Breast epithelium (tissue), 4 donors: ENCODE measurements around the gene CTNNA2. TPM values are rescaled to one million over a fixed set of nuclear protein-coding genes. Genes with fewer than 3 reads are reported as not detected.

Source experiments
- DNase-seq, 2 donors: peaks; one replicate each; pipeline ENCODE4 v3.0.0-alpha.2; 2019; ENCODE audit warnings: low spot score in 2 of 2
- H3K27ac ChIP-seq, 2 donors: fragments of 200-600 bp; sonication (generic) in 1 of 2; one replicate each; pipeline ENCODE4 v1.5.1; 2016 to 2019; ENCODE audit warnings: mild to moderate bottlenecking in 1 of 2
- H3K27me3 ChIP-seq, 2 donors: fragments of 200-600 bp; sonication (generic) in 1 of 2; one replicate each; pipeline versions ENCODE4 v1.5.1 to v1.6.0; 2017 to 2019; ENCODE audit warnings: control low read depth in 1 of 2, mild to moderate bottlenecking in 1 of 2
- H3K36me3 ChIP-seq: fragments of 200-600 bp; one replicate; pipeline ENCODE4 v1.5.1; 2019
- H3K4me1 ChIP-seq, 2 donors: fragments of 200-600 bp; sonication (generic); one replicate each; pipeline ENCODE4 v1.5.1; 2016 to 2019; ENCODE audit warnings: control low read depth in 1 of 2
- H3K4me3 ChIP-seq, 3 donors: fragments of 200-600 bp; sonication (generic); 1 replicate in 2 of 3; 2 replicates in 1 of 3; pipeline ENCODE4 v1.5.1; 2016 to 2019; ENCODE audit warnings: mild to moderate bottlenecking in 3 of 3, moderate library complexity in 2 of 3
- H3K9me3 ChIP-seq, 2 donors: fragments of 200-600 bp; sonication (generic) in 1 of 2; one replicate each; pipeline ENCODE4 v1.5.1; 2016 to 2019; ENCODE audit warnings: control low read depth in 1 of 2
- CTCF ChIP-seq, 3 donors: fragments of 450-650 bp; IDR thresholded peaks; one replicate each; pipeline ENCODE4 v1.5.1; 2016 to 2017; ENCODE audit warnings: antibody characterized with exemption in 3 of 3, mild to moderate bottlenecking in 3 of 3, moderate library complexity in 3 of 3
- POLR2A ChIP-seq: fragments of 450-650 bp; IDR thresholded peaks from one replicate; pipeline ENCODE4 v1.6.1; 2016; ENCODE audit warnings: antibody characterized with exemption, mild to moderate bottlenecking, moderate library complexity
- POLR2AphosphoS5 ChIP-seq, 3 donors: sonication (generic); formaldehyde crosslinking; IDR thresholded peaks; one replicate each; pipeline ENCODE4 v1.6.1; 2017; ENCODE audit warnings: antibody characterized with exemption in 3 of 3
- intact Hi-C: fragments of 100-400 bp; cut with DNase I; formaldehyde crosslinking; loops from one replicate; pipeline ENCODE4 v1.15.1; 2023; ENCODE audit warnings: low total_unique reads
- total RNA-seq, 3 donors: library from RNA; depleted of rRNA; stranded (reverse); fragments of >200 nt; gene quantifications; one replicate each; pipeline ENCODE4 v1.1.0, GENCODE V29; 2016

Gene CTNNA2
- total RNA-seq, 3 donors from 2014 or later, result 0.16 TPM; not detected in 2

DNA sequence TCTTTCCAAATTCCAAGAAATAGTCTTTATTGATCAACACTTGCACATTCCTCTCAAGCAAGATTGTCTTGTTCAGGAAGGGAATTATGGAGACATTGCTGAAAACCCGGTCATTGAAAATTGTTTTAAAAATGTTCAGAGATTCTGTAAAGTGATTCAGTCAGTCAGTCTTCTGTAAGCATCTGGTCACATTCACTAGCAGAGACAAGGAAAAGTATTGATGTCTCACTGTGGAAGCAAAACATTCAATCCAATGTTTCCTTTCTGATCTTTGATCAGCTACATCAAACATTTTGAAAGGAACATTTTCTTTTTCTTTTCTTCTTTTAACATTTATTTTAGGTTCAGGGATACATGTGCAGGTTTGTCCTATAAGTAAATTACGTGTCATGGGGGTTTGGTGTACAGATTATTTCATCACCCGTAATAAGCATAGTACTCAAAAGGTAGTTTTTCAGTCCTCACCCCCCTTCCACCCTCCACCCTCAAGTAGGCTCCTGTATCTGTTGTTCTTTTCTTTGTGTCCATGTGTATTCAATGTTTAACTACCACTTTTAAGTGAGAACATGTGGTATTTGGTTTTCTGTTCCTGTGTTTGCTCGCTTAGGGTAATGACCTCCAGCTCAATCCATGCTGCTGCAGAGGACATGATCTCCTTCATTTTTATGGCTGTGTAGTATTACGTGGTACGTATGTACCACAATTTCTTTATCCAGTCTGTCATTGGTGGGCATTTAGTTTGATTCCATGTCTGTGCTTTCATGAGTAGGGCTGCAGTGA lies 61.2 kb downstream of the CTNNA2 start:
- H3K4me3 ChIP-seq, result no peak overlapping the region
- DNase-seq, result no peak
- H3K36me3 ChIP-seq, result no peaks in the 10 kb centered on the region
- no peak overlapping the region for H3K27ac ChIP-seq
- TF ChIP-seq POLR2A, result no peak
- TF ChIP-seq POLR2AphosphoS5 (IDR thresholded peaks at IDR 0.05), result no peak
- TF ChIP-seq CTCF (IDR thresholded peaks at IDR 0.05), result no peak
- H3K9me3 ChIP-seq, result no peaks in the 10 kb centered on the region
- no peaks in the 10 kb centered on the region for H3K4me1 ChIP-seq
- no peaks in the 10 kb centered on the region for H3K27me3 ChIP-seq
- intact Hi-C loops, result no loop called here

DNA sequence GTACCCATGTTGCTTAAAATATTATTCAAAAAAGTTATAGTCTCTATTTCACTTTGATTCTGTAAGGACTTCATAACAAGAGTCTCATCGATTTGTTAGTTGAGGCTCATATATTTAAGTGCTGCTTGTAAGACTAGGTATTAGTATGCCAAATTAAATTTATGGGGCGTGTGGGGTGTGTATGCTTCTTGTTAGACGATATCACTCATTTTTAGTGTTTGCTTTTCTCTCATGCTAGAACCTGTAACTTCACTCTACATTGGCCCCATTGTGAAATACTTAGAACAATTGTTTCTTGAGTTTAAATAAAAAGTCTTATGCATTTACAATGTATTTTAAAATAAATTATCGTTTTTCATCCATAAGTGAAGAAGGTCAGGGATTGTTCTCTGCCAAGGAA lies 63.6 kb downstream of the CTNNA2 start:
- intact Hi-C loops, result no loop called here
- TF ChIP-seq CTCF (IDR thresholded peaks at IDR 0.05) (no peak), POLR2A (no peak), POLR2AphosphoS5 (IDR thresholded peaks at IDR 0.05) (no peak)
- no peaks in the 10 kb centered on the region for H3K4me1 ChIP-seq
- DNase-seq, result no peak
- H3K27me3 ChIP-seq, result no peaks in the 10 kb centered on the region
- no peak overlapping the region for H3K27ac ChIP-seq
- no peaks in the 10 kb centered on the region for H3K9me3 ChIP-seq
- H3K36me3 ChIP-seq, result no peaks in the 10 kb centered on the region
- H3K4me3 ChIP-seq, result no peak overlapping the region

DNA sequence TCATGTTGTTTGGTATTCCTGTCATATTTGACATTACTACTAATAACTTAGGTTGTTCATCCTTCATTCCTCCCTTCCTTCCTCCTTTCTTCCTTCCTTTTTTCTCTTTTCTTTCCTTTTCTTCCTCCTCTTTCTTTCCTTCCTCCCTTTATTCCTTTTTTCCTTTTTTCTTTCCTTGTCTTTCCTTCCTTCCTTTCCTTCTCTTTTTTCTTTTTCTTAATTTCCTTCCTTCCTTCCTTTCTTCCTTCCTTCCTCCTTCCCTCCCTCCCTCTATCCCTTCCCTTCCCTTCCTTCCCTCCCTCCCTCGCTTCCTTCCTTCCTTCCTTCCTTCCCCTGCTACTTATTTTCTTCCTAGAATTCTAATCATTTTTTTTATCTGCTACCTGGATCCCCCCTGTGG lies 66.1 kb downstream of the CTNNA2 start:
- Histone ChIP-seq H3K27me3 (no peaks in the 10 kb centered on the region), H3K36me3 (no peaks in the 10 kb centered on the region), H3K9me3 (no peaks in the 10 kb centered on the region), H3K4me1 (no peaks in the 10 kb centered on the region), H3K27ac (no peak overlapping the region), H3K4me3 (no peak overlapping the region)
- no peak for DNase-seq
- TF ChIP-seq POLR2AphosphoS5 (IDR thresholded peaks at IDR 0.05), result no peak
- intact Hi-C loops, result no loop called here

GRCh38 chr2:79580175-79580574 lies 67.3 kb downstream of the CTNNA2 start:
- H3K9me3 ChIP-seq, result no peaks in the 10 kb centered on the region
- DNase-seq, result no peak
- no peak overlapping the region for H3K4me3 ChIP-seq
- TF ChIP-seq CTCF (IDR thresholded peaks at IDR 0.05) (no peak), POLR2A (no peak), POLR2AphosphoS5 (IDR thresholded peaks at IDR 0.05) (no peak)
- intact Hi-C loops, result no loop called here
- no peak overlapping the region for H3K27ac ChIP-seq
- no peaks in the 10 kb centered on the region for H3K4me1 ChIP-seq
- H3K36me3 ChIP-seq, result no peaks in the 10 kb centered on the region
- no peaks in the 10 kb centered on the region for H3K27me3 ChIP-seq

- DNase-seq, result no peak
- H3K36me3 ChIP-seq, result no peaks in the 10 kb centered on the region
- H3K4me3 ChIP-seq, result no peak overlapping the region
- no peak overlapping the region for H3K27ac ChIP-seq
- no peaks in the 10 kb centered on the region for H3K27me3 ChIP-seq
- TF ChIP-seq POLR2A (no peak), CTCF (IDR thresholded peaks at IDR 0.05) (no peak), POLR2AphosphoS5 (IDR thresholded peaks at IDR 0.05) (no peak)
- H3K4me1 ChIP-seq, result no peaks in the 10 kb centered on the region
- intact Hi-C loops, result no loop called here
- no peaks in the 10 kb centered on the region for H3K9me3 ChIP-seq
Measured at GRCh38 chr2:79585701-79586433, 73.0 kb downstream of the CTNNA2 start.
